ENCODE results near the gene RRAGB. TPM values are rescaled to one million over a fixed set of nuclear protein-coding genes. Genes with fewer than 3 reads are reported as not detected.

Gene RRAGB
- total and polyA plus RNA-seq, 2 of the 4 experiments (the other 2 are of a cell fraction) = 9.1 to 15.1 TPM

DNA sequence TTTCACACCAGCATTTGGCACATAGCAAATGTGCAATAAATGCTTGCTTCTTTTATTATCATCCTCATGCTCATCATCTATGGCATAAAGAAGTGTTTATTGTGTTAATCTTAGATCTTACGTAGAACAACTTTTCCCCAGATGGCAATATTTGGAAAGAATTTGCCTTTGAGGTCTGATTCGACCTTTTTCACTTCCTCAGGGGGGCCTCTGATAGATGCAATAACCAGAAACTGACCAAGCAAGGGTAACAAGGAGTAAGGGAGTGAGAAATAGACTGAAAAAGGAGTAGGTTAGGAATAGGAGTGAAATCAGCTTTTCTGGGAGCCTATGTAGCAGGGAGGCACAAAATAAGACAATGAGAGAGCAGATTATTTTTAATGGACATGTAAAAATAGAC, 70.2 kb downstream of the RRAGB start:
- no peak overlapping the region for H2BK5ac ChIP-seq (ENCODE audit: low read depth, low read length, poor library complexity, severe bottlenecking)
- in situ Hi-C loops (cut with MboI; ENCODE audit: low sequenced_read_pairs) = no loop called here
- no peak overlapping the region for H4K91ac ChIP-seq (ENCODE audit: insufficient read depth, low read depth, low read length)
- no peak overlapping the region for H2AK5ac ChIP-seq (ENCODE audit: low read depth, low read length)
- no peak overlapping the region for H2BK15ac ChIP-seq (ENCODE audit: low read depth, low read length)
- H3K4ac ChIP-seq (ENCODE audit: low read depth, low read length) = no peak overlapping the region
- H3K27me3 ChIP-seq (ENCODE audit: control insufficient read depth, insufficient read depth, low read length) = no peaks in the 10 kb centered on the region
- ATAC-seq (ENCODE audit: low read depth) = no peak
- no CpG with 5 or more reads among the region's 2 CpGs for WGBS, 2 experiments (ENCODE audit: extremely low coverage in 2 of 2, insufficient read length in 1 of 2)
- H3K14ac ChIP-seq (replicated peaks; ENCODE audit: low read depth, low read length) = no peak overlapping the region
- H3K9me3 ChIP-seq (ENCODE audit: control insufficient read depth, insufficient read depth, low read length) = no peaks in the 10 kb centered on the region
- no peaks in the 10 kb centered on the region for H3K9me1 ChIP-seq (ENCODE audit: insufficient read depth, low read length)
- no peak overlapping the region for H3K4me3 ChIP-seq (ENCODE audit: insufficient read depth, low read depth, low read length)
- no peak overlapping the region for H3K23ac ChIP-seq (ENCODE audit: low read depth, low read length)
- no peak overlapping the region for H3K18ac ChIP-seq (ENCODE audit: low read depth, low read length)
- DNase-seq = no peak
- H2BK20ac ChIP-seq (ENCODE audit: low read depth, low read length) = no peak overlapping the region
- POLR2A ChIA-PET (ENCODE audit: unreplicated experiment) = no interaction called here
- BruUV-seq (replicated peaks) = no TSS peak
- TF ChIP-seq MAZ (IDR thresholded peaks at IDR 0.05; ENCODE audit: borderline replicate concordance, low read depth, low read length) (no peak), NFE2L2 (IDR thresholded peaks at IDR 0.05; ENCODE audit: low read depth, low read length) (no peak), MAFK (IDR thresholded peaks at IDR 0.05; ENCODE audit: low read depth, low read length) (no peak), SMC3 (IDR thresholded peaks at IDR 0.05; ENCODE audit: low read depth, low read length) (no peak), FOS (IDR thresholded peaks at IDR 0.05; ENCODE audit: low read depth, low read length) (no peak), ELK1 (IDR thresholded peaks at IDR 0.05; ENCODE audit: borderline replicate concordance, low read depth, low read length) (no peak), USF2 (IDR thresholded peaks at IDR 0.05; ENCODE audit: low read depth, low read length) (no peak), POLR2A (IDR thresholded peaks at IDR 0.05; ENCODE audit: low read depth, low read length) (no peak), CHD1 (IDR thresholded peaks at IDR 0.05; ENCODE audit: low read depth, low read length) (no peak), RCOR1 (IDR thresholded peaks at IDR 0.05; ENCODE audit: insufficient replicate concordance, low read length) (no peak), RAD21 (IDR thresholded peaks at IDR 0.05; ENCODE audit: low read length) (no peak)
- intact Hi-C loops (cut with micrococcal nuclease) = no loop called here
- H4K20me1 ChIP-seq (ENCODE audit: insufficient read depth, low read length) = no peaks in the 10 kb centered on the region
- no peak overlapping the region for H2AFZ ChIP-seq (replicated peaks; ENCODE audit: low read length, poor library complexity)
- dilution Hi-C loops (cut with HindIII; ENCODE audit: low sequenced_read_pairs, unreplicated experiment) = no loop called here
- no peak overlapping the region for H3K4me2 ChIP-seq (ENCODE audit: low read depth, low read length)
- no peak overlapping the region for H2BK120ac ChIP-seq (ENCODE audit: low read depth, low read length)
- H3K9ac ChIP-seq (ENCODE audit: low read depth, low read length) = no peak overlapping the region
- H3K27ac ChIP-seq (ENCODE audit: insufficient read depth, low read length) = no peak overlapping the region
- H4K5ac ChIP-seq (ENCODE audit: low read depth, low read length) = no peak overlapping the region
- CTCF ChIA-PET = no interaction called here
- H2AK9ac ChIP-seq (replicated peaks; ENCODE audit: low read depth, low read length, poor library complexity) = no peak overlapping the region
- no peak overlapping the region for H3K56ac ChIP-seq (ENCODE audit: extremely low read depth, insufficient read depth, low read length)
- H4K8ac ChIP-seq (ENCODE audit: low read depth in 2 of 2, low read length in 2 of 2) = no peak overlapping the region
- H3K36me3 ChIP-seq (ENCODE audit: control insufficient read depth, insufficient read depth, low read length) = no peaks in the 10 kb centered on the region
- no peaks in the 10 kb centered on the region for H3K4me1 ChIP-seq (ENCODE audit: control insufficient read depth, insufficient read depth, low read length)
- H3K79me1 ChIP-seq (ENCODE audit: low read depth in 1 of 2, low read length in 2 of 2) = no peaks in the 10 kb centered on the region
